Left kidney (tissue), 1 donor: Measurements from ENCODE around the gene ARSG. TPM values are rescaled to one million over a fixed set of nuclear protein-coding genes. Genes with fewer than 3 reads are reported as not detected.

ENCODE experiments used
- polyA plus RNA-seq: library from polyadenylated mRNA; unstranded; fragments of 120-200 nt; gene quantifications from one replicate; pipeline ENCODE4 v1.2.1, GENCODE V29; 2013; ENCODE audit not compliant: insufficient read length

Gene ARSG
- polyA plus RNA-seq, 1 donor: 6.2 TPM

Other genes starting within 250 kb of the ARSG start
- gene AMZ2, start 43.5 kb upstream of the ARSG start, polyA plus RNA-seq: 91.0 TPM
- gene SLC16A6, start 368 bp upstream of the ARSG start, polyA plus RNA-seq: 0.86 TPM
- 31.9 TPM for gene WIPI1, start 166.0 kb downstream of the ARSG start, polyA plus RNA-seq
- gene PRKAR1A, start 220.9 kb downstream of the ARSG start, polyA plus RNA-seq: 376 TPM